H9 (cell line): ENCODE measurements around the gene SCGB3A2. TPM values are rescaled to one million over a fixed set of nuclear protein-coding genes. Genes with fewer than 3 reads are reported as not detected.

Experiments
- DNase-seq: peaks from one replicate; pipeline ENCODE4 v3.0.0-alpha.2; 2017
- H2AFZ ChIP-seq: one replicate; pipeline ENCODE4 v1.6.1; 2013; ENCODE audit warnings: mild to moderate bottlenecking, low read length, control low read depth, moderate library complexity
- H2AK5ac ChIP-seq: 2 replicates; pipeline ENCODE4 v1.6.1; 2013; ENCODE audit warnings: low read length, control low read depth, mixed read lengths; ENCODE audit not compliant: insufficient read length
- H2BK120ac ChIP-seq: one replicate; pipeline ENCODE4 v1.6.1; 2013; ENCODE audit warnings: low read depth, mild to moderate bottlenecking, low read length, control low read depth, inconsistent platforms; ENCODE audit not compliant: poor library complexity, severe bottlenecking
- H2BK12ac ChIP-seq: 2 replicates; pipeline ENCODE4 v1.6.1; 2013; ENCODE audit warnings: low read length, control low read depth, mixed read lengths, low read depth; ENCODE audit not compliant: insufficient read length
- H2BK15ac ChIP-seq: 2 replicates; pipeline ENCODE4 v1.6.1; 2013; ENCODE audit warnings: low read depth, low read length, control low read depth
- H2BK20ac ChIP-seq: one replicate; pipeline ENCODE4 v1.6.1; 2013; ENCODE audit warnings: low read depth, mild to moderate bottlenecking, low read length, control low read depth, inconsistent platforms; ENCODE audit not compliant: poor library complexity, severe bottlenecking
- H2BK5ac ChIP-seq: 2 replicates; pipeline ENCODE4 v1.6.1; 2013; ENCODE audit warnings: low read length, control low read depth, mixed read lengths; ENCODE audit not compliant: insufficient read length
- H3K14ac ChIP-seq: 2 replicates; pipeline ENCODE4 v1.6.1; 2013; ENCODE audit warnings: low read length, control low read depth; ENCODE audit not compliant: insufficient read depth
- H3K18ac ChIP-seq: 2 replicates; pipeline ENCODE4 v1.6.1; 2013; ENCODE audit warnings: low read depth, mild to moderate bottlenecking, mixed read lengths, low read length, control low read depth; ENCODE audit not compliant: insufficient read length
- H3K23ac ChIP-seq: 2 replicates; pipeline ENCODE4 v1.6.1; 2013; ENCODE audit warnings: low read length, control low read depth, mixed read lengths, low read depth; ENCODE audit not compliant: insufficient read length
- H3K23me2 ChIP-seq: 2 replicates; pipeline ENCODE4 v1.6.1; 2013; ENCODE audit warnings: low read depth, mild to moderate bottlenecking, mixed read lengths, low read length, control low read depth; ENCODE audit not compliant: insufficient read length, poor library complexity, severe bottlenecking
- H3K27ac ChIP-seq: 2 replicates; pipeline ENCODE4 v1.5.1; 2013; ENCODE audit warnings: low read length, control low read depth, mixed read lengths, low read depth; ENCODE audit not compliant: insufficient read length
- H3K27me3 ChIP-seq: 2 replicates; pipeline ENCODE4 v1.6.1; 2013; ENCODE audit warnings: low read length, control low read depth, inconsistent platforms; ENCODE audit not compliant: insufficient read depth
- H3K4ac ChIP-seq: 2 replicates; pipeline ENCODE4 v1.6.1; 2013; ENCODE audit warnings: low read depth, mild to moderate bottlenecking, control low read depth, inconsistent platforms, low read length, moderate library complexity
- H3K4me1 ChIP-seq: 2 replicates; pipeline ENCODE4 v1.6.1; 2013; ENCODE audit warnings: low read length, control low read depth, inconsistent platforms; ENCODE audit not compliant: insufficient read depth
- H3K4me2 ChIP-seq: 2 replicates; pipeline ENCODE4 v1.6.1; 2013; ENCODE audit warnings: low read length, control low read depth, mixed read lengths; ENCODE audit not compliant: insufficient read length, insufficient read depth
- H3K56ac ChIP-seq: 2 replicates; pipeline ENCODE4 v1.6.1; 2013; ENCODE audit warnings: low read depth, mild to moderate bottlenecking, mixed read lengths, low read length, control low read depth; ENCODE audit not compliant: insufficient read length
- H3K79me1 ChIP-seq: 2 replicates; pipeline ENCODE4 v1.6.1; 2013; ENCODE audit warnings: low read depth, mild to moderate bottlenecking, moderate library complexity, low read length, control low read depth, inconsistent platforms; ENCODE audit not compliant: insufficient read depth, poor library complexity, severe bottlenecking
- H3K79me2 ChIP-seq: 2 replicates; pipeline ENCODE4 v1.6.1; 2013; ENCODE audit warnings: low read length, control low read depth, inconsistent platforms; ENCODE audit not compliant: insufficient read depth
- H3K9ac ChIP-seq: 2 replicates; pipeline ENCODE4 v1.6.1; 2013; ENCODE audit warnings: low read length, control low read depth, mixed read lengths; ENCODE audit not compliant: insufficient read length; ENCODE audit errors: extremely low read depth
- H3K9me3 ChIP-seq: one replicate; pipeline ENCODE4 v1.6.1; 2013; ENCODE audit warnings: low read depth, low read length, inconsistent platforms; ENCODE audit not compliant: control insufficient read depth
- H3T11ph ChIP-seq: one replicate; pipeline ENCODE4 v1.6.1; 2013; ENCODE audit warnings: mild to moderate bottlenecking, low read length, control low read depth, inconsistent platforms
- H4K20me1 ChIP-seq: one replicate; pipeline ENCODE4 v1.6.1; 2013; ENCODE audit not compliant: control insufficient read depth, insufficient read length, insufficient read depth
- H4K5ac ChIP-seq: 2 replicates; pipeline ENCODE4 v1.6.1; 2013; ENCODE audit warnings: low read depth, mild to moderate bottlenecking, mixed read lengths, low read length, control low read depth; ENCODE audit not compliant: insufficient read length
- H4K8ac ChIP-seq: replicated peaks from 2 replicates; pipeline ENCODE4 v1.6.1; 2013; ENCODE audit warnings: low read length, control low read depth, mixed read lengths, low read depth; ENCODE audit not compliant: insufficient read length
- H4K91ac ChIP-seq: 2 replicates; pipeline ENCODE4 v1.6.1; 2013; ENCODE audit warnings: low read depth, mild to moderate bottlenecking, moderate library complexity, mixed read lengths, low read length, control low read depth; ENCODE audit not compliant: insufficient read length
- H3K27ac Mint-ChIP-seq, 3 experiments: 2 replicates in 2 of 3; 3 replicates in 1 of 3; pipeline ENCODE4 v1.8.0; 2020 to 2021; ENCODE audit warnings: mixed read lengths in 3 of 3, mild to moderate bottlenecking in 1 of 3, moderate library complexity in 1 of 3
- H3K27me3 Mint-ChIP-seq: 2 replicates; pipeline ENCODE4 v1.8.0; 2021; ENCODE audit warnings: low read depth, mild to moderate bottlenecking, moderate library complexity, mixed read lengths
- H3K36me3 Mint-ChIP-seq, 3 experiments: 2 replicates in 2 of 3; 3 replicates in 1 of 3; pipeline ENCODE4 v1.8.0; 2020 to 2021; ENCODE audit warnings: low read depth in 3 of 3, mixed read lengths in 3 of 3; ENCODE audit not compliant: insufficient read depth in 1 of 3
- H3K4me1 Mint-ChIP-seq, 2 experiments: 2 replicates each; pipeline ENCODE4 v1.8.0; 2020; ENCODE audit warnings: mixed read lengths in 2 of 2
- H3K4me3 Mint-ChIP-seq, 2 experiments: 2 replicates in 1 of 2; 3 replicates in 1 of 2; pipeline ENCODE4 v1.8.0; 2020 to 2021; ENCODE audit warnings: mild to moderate bottlenecking in 2 of 2, mixed read lengths in 2 of 2, moderate library complexity in 1 of 2
- H3K9me3 Mint-ChIP-seq, 2 experiments: 2 replicates in 1 of 2; 3 replicates in 1 of 2; pipeline ENCODE4 v1.8.0; 2020; ENCODE audit warnings: mild to moderate bottlenecking in 2 of 2, mixed read lengths in 2 of 2, moderate library complexity in 1 of 2
- CTCF ChIP-seq: fragments of 200-600 bp; sonication (generic); conservative IDR thresholded peaks from 3 replicates; pipeline ENCODE4 v1.8.0; 2021; ENCODE audit warnings: antibody characterized with exemption, mild to moderate bottlenecking
- WGBS: extraction: QIAGEN DNeasy Blood & Tissue Kit; methylation state at CpG from one replicate; pipeline ENCODE4 v1.1.7; 2013; ENCODE audit warnings: missing lambda C conversion rate, low lambda C conversion rate, mixed read lengths; ENCODE audit not compliant: insufficient read length; ENCODE audit errors: extremely low coverage; 5-methylcytosine and 5-hydroxymethylcytosine counted together
- total RNA-seq: library from RNA; stranded (reverse); gene quantifications from 2 replicates; pipeline ENCODE4 v1.2.1, GENCODE V29; 2021

SCGB3A2 gene
- total RNA-seq, 1 experiment from 2014 or later, result 66.0 TPM

GRCh38 chr5:147836439-147836838 lies 42.1 kb upstream of the SCGB3A2 start:
- no peak overlapping the region for H4K91ac ChIP-seq
- H3K4me1 ChIP-seq, result no peaks in the 10 kb centered on the region
- H3T11ph ChIP-seq, result no peak overlapping the region
- WGBS, result no CpG with 5 or more reads among the region's 3 CpGs
- no peak overlapping the region for H3K4ac ChIP-seq
- no peak overlapping the region for H3K56ac ChIP-seq
- no peak overlapping the region for H3K4me3 Mint-ChIP-seq
- H2AFZ ChIP-seq, result no peak overlapping the region
- no peaks in the 10 kb centered on the region for H3K4me1 Mint-ChIP-seq
- no peaks in the 10 kb centered on the region for H3K9me3 ChIP-seq
- no peak overlapping the region for H2BK12ac ChIP-seq
- no peaks in the 10 kb centered on the region for H3K23me2 ChIP-seq
- no peak overlapping the region for H3K23ac ChIP-seq
- H3K79me2 ChIP-seq, result no peaks in the 10 kb centered on the region
- no peak overlapping the region for H3K9ac ChIP-seq
- no peak overlapping the region for H3K18ac ChIP-seq
- H4K5ac ChIP-seq, result no peak overlapping the region
- H3K27ac Mint-ChIP-seq, result no peak overlapping the region
- no peaks in the 10 kb centered on the region for H3K36me3 Mint-ChIP-seq
- TF ChIP-seq CTCF, result no peak
- H3K14ac ChIP-seq, result no peak overlapping the region
- DNase-seq, result no peak
- no peak overlapping the region for H3K4me2 ChIP-seq
- no peaks in the 10 kb centered on the region for H3K27me3 Mint-ChIP-seq
- H2BK120ac ChIP-seq, result no peak overlapping the region
- H3K27me3 ChIP-seq, result no peaks in the 10 kb centered on the region
- H3K9me3 Mint-ChIP-seq, result no peaks in the 10 kb centered on the region
- no peak overlapping the region for H3K27ac ChIP-seq
- no peaks in the 10 kb centered on the region for H3K79me1 ChIP-seq
- no peak overlapping the region for H2BK15ac ChIP-seq
- no peaks in the 10 kb centered on the region for H4K20me1 ChIP-seq
- no peak overlapping the region for H2BK5ac ChIP-seq
- no peak overlapping the region for H2BK20ac ChIP-seq
- H2AK5ac ChIP-seq, result no peak overlapping the region
- H4K8ac ChIP-seq, result no peak overlapping the region
